Caco-2 (cell line): ENCODE measurements around the gene EHBP1. TPM values are rescaled to one million over a fixed set of nuclear protein-coding genes. Genes with fewer than 3 reads are reported as not detected.

Source experiments
- BruUV-seq: library from RNA; stranded (reverse); fragments of 400-500 nt; replicated peaks from 2 replicates; lab custom pipeline; 2021; lab: Mats Ljungman, UMichigan
- CTCF ChIA-PET: fragments of 300-600 bp; sonication (Branson Sonifier 250); formaldehyde crosslinking; loops from one replicate; lab custom pipeline; 2022; ENCODE audit warnings: antibody characterized with exemption; lab: Charles Lee
- POLR2A ChIA-PET: fragments of 300-600 bp; sonication (Branson Sonifier 250); formaldehyde crosslinking; loops from one replicate; lab custom pipeline; 2022; ENCODE audit warnings: antibody characterized with exemption; lab: Charles Lee
- DNase-seq, 2 experiments: peaks; one replicate each; pipeline versions ENCODE4 v3.0.0 to v3.0.0-alpha.2; 2020 to 2022
- H3K27me3 ChIP-seq: replicated peaks from 2 replicates; pipeline ENCODE4 v1.6.0; 2011; ENCODE audit warnings: low read length; ENCODE audit not compliant: control insufficient read depth, insufficient read depth
- H3K36me3 ChIP-seq: 2 replicates; pipeline ENCODE4 v1.5.1; 2011; ENCODE audit warnings: low read length; ENCODE audit not compliant: control insufficient read depth, insufficient read depth
- H3K4me1 ChIP-seq: fragments of 250-450 bp; sonication (Bioruptor Pico); 2 replicates; pipeline ENCODE4 v1.5.1; 2020; ENCODE audit warnings: mild to moderate bottlenecking
- H3K4me3 ChIP-seq: 2 replicates; pipeline ENCODE4 v1.5.1; 2011; ENCODE audit warnings: low read depth, mild to moderate bottlenecking, control low read depth, low read length
- H3K9me3 ChIP-seq: fragments of 250-450 bp; sonication (Bioruptor Pico); 2 replicates; pipeline ENCODE4 v1.5.1; 2020; ENCODE audit warnings: mild to moderate bottlenecking, moderate library complexity
- H3K27ac Mint-ChIP-seq: one replicate; pipeline ENCODE4 v1.8.0; 2022; ENCODE audit warnings: mixed read lengths; ENCODE audit not compliant: unreplicated experiment
- H3K27me3 Mint-ChIP-seq: one replicate; pipeline ENCODE4 v1.8.0; 2022; ENCODE audit warnings: mixed read lengths; ENCODE audit not compliant: insufficient read depth, unreplicated experiment
- H3K36me3 Mint-ChIP-seq: one replicate; pipeline ENCODE4 v1.8.0; 2022; ENCODE audit warnings: mild to moderate bottlenecking, mixed read lengths; ENCODE audit not compliant: insufficient read depth, unreplicated experiment
- H3K4me1 Mint-ChIP-seq: one replicate; pipeline ENCODE4 v1.8.0; 2022; ENCODE audit warnings: low read depth, mixed read lengths; ENCODE audit not compliant: unreplicated experiment
- H3K4me3 Mint-ChIP-seq: one replicate; pipeline ENCODE4 v1.8.0; 2022; ENCODE audit warnings: mild to moderate bottlenecking, moderate library complexity, mixed read lengths; ENCODE audit not compliant: unreplicated experiment
- H3K9me3 Mint-ChIP-seq: one replicate; pipeline ENCODE4 v1.8.0; 2022; ENCODE audit warnings: mixed read lengths; ENCODE audit not compliant: unreplicated experiment
- intact Hi-C: fragments of 100-400 bp; cut with micrococcal nuclease; formaldehyde crosslinking; loops from one replicate; pipeline ENCODE4 v1.10.0; 2022; ENCODE audit not compliant: unreplicated experiment
- total RNA-seq: library from RNA; stranded (reverse); gene quantifications from 2 replicates; pipeline ENCODE4 v1.2.3, GENCODE V29; 2022
- TF ChIP-seq, protein P1 (sequence below), 2 experiments: fragments of 200-600 bp in 1 of 2; IDR thresholded peaks; 1 replicate in 1 of 2; 2 replicates in 1 of 2; pipeline versions ENCODE4 v1.5.1 to v1.8.0; 2011 to 2022; ENCODE audit warnings: antibody characterized with exemption in 1 of 2, control low read depth in 1 of 2, inconsistent platforms in 1 of 2, low read depth in 1 of 2, low read length in 1 of 2, mild to moderate bottlenecking in 1 of 2, moderate library complexity in 1 of 2; ENCODE audit not compliant: insufficient read depth in 1 of 2, severe bottlenecking in 1 of 2, unreplicated experiment in 1 of 2

Gene EHBP1
- total RNA-seq, 1 experiment from 2014 or later: 120 TPM

DNA sequence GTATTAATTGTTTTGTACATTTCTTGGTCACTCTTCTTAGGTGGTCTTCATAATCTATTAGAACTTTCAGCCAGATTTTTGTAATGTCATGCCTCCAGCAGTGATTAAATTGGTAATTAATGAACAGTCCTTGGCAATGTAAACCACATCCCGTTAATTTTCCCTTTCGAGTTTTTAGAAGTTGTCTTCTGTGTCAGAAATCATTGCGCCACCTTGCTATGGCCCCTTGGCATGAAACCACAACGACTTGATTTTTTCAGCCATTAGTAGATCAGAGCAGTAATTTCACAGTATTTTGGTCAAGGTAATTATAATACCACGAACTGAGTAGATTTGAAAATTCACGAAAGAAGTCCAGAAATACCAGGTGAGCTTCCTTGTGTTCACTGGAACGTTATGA, 259.2 kb downstream of the EHBP1 start:
- Mint-ChIP-seq H3K4me3 (no peak overlapping the region), H3K27me3 (no peaks in the 10 kb centered on the region), H3K36me3 (peaks cover 13% of the 10 kb centered on the region), H3K9me3 (no peaks in the 10 kb centered on the region), H3K4me1 (no peaks in the 10 kb centered on the region), H3K27ac (no peak overlapping the region)
- ChIA-PET POLR2A (no interaction called here), CTCF (no interaction called here)
- no peaks in the 10 kb centered on the region for H3K9me3 ChIP-seq
- BruUV-seq: no TSS peak
- H3K4me1 ChIP-seq: no peaks in the 10 kb centered on the region
- no peak for DNase-seq
- H3K27me3 ChIP-seq: no peaks in the 10 kb centered on the region
- H3K4me3 ChIP-seq: no peak overlapping the region
- intact Hi-C loops: no loop called here
- H3K36me3 ChIP-seq: no peaks in the 10 kb centered on the region
- TF ChIP-seq, protein P1, sequence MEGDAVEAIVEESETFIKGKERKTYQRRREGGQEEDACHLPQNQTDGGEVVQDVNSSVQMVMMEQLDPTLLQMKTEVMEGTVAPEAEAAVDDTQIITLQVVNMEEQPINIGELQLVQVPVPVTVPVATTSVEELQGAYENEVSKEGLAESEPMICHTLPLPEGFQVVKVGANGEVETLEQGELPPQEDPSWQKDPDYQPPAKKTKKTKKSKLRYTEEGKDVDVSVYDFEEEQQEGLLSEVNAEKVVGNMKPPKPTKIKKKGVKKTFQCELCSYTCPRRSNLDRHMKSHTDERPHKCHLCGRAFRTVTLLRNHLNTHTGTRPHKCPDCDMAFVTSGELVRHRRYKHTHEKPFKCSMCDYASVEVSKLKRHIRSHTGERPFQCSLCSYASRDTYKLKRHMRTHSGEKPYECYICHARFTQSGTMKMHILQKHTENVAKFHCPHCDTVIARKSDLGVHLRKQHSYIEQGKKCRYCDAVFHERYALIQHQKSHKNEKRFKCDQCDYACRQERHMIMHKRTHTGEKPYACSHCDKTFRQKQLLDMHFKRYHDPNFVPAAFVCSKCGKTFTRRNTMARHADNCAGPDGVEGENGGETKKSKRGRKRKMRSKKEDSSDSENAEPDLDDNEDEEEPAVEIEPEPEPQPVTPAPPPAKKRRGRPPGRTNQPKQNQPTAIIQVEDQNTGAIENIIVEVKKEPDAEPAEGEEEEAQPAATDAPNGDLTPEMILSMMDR (IDR thresholded peaks at IDR 0.05; ENCODE audit: insufficient read depth in 1 of 2, low read depth in 1 of 2, low read length in 1 of 2, severe bottlenecking in 1 of 2, unreplicated experiment in 1 of 2): no peak

- no peak overlapping the region for H3K4me3 Mint-ChIP-seq
- no peaks in the 10 kb centered on the region for H3K36me3 ChIP-seq
- no peaks in the 10 kb centered on the region for H3K27me3 Mint-ChIP-seq
- POLR2A ChIA-PET: no interaction called here
- CTCF ChIA-PET: no interaction called here
- TF ChIP-seq, protein P1 (IDR thresholded peaks at IDR 0.05; ENCODE audit: insufficient read depth in 1 of 2, low read depth in 1 of 2, low read length in 1 of 2, severe bottlenecking in 1 of 2, unreplicated experiment in 1 of 2): no peak
- no peak overlapping the region for H3K27ac Mint-ChIP-seq
- H3K4me1 ChIP-seq: no peaks in the 10 kb centered on the region
- peaks cover 18% of the 10 kb centered on the region for H3K36me3 Mint-ChIP-seq
- BruUV-seq: no TSS peak
- no peak for DNase-seq
- no peaks in the 10 kb centered on the region for H3K9me3 ChIP-seq
- H3K9me3 Mint-ChIP-seq: no peaks in the 10 kb centered on the region
- H3K27me3 ChIP-seq: no peaks in the 10 kb centered on the region
- no peak overlapping the region for H3K4me3 ChIP-seq
- intact Hi-C loops: no loop called here
- H3K4me1 Mint-ChIP-seq: no peaks in the 10 kb centered on the region
Measured at GRCh38 chr2:62966991-62967390, 261.5 kb downstream of the EHBP1 start.

DNA sequence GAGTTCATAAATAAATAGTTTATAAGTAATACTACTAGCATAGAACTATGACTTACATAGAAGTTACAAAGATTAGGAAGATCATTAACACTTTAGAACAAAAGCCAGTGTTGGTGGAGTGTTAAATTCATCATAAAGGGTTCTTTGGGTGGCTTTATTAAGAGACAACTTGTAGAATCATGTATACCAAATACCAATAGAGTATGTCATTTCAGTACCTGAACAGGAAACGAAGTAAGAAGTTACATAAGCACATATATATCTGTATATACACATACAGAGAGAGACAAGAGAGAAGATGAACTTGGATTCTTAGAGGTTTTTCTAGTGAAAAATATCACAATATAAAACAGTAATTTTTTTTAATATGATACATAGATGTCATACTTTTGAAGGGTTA, 262.7 kb downstream of the EHBP1 start:
- DNase-seq: no peak
- Histone ChIP-seq H3K4me3 (no peak overlapping the region), H3K9me3 (no peaks in the 10 kb centered on the region), H3K27me3 (no peaks in the 10 kb centered on the region), H3K36me3 (no peaks in the 10 kb centered on the region), H3K4me1 (peaks cover 6% of the 10 kb centered on the region; the same call in 1 of the 2 replicates)
- Mint-ChIP-seq H3K9me3 (no peaks in the 10 kb centered on the region), H3K36me3 (peaks cover 16% of the 10 kb centered on the region), H3K27me3 (no peaks in the 10 kb centered on the region), H3K27ac (no peak overlapping the region), H3K4me3 (no peak overlapping the region), H3K4me1 (no peaks in the 10 kb centered on the region)
- CTCF ChIA-PET: no interaction called here
- no TSS peak for BruUV-seq
- POLR2A ChIA-PET: no interaction called here
- intact Hi-C loops: no loop called here
- TF ChIP-seq, protein P1 (IDR thresholded peaks at IDR 0.05; ENCODE audit: insufficient read depth in 1 of 2, low read depth in 1 of 2, low read length in 1 of 2, severe bottlenecking in 1 of 2, unreplicated experiment in 1 of 2): no peak
